ENCODE measurements around the gene ANK3. TPM values are rescaled to one million over a fixed set of nuclear protein-coding genes. Genes with fewer than 3 reads are reported as not detected.
A peak's percentile ranks its signal among the peaks of the same experiment; 100 is the strongest.

Gene ANK3
- total RNA-seq, 1 donor = 248 TPM

DNA sequence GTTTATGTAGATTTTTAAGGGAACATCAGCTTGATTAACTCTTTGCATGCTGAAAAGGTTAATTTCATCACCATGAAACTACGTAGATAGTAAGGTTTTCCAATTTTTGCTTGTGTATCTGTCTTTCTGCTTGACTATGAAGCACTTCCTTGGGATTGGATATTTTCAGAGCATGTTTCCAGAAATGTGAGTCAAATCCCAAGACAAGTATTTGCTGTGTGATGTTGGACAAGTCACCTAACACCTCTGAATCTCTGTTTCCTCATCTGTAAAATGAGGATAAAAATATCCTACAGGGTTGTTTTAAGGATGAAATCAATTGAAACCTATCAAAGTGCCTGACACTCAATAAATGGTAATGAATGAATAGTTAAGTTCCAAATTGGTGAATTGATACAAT lies 42.4 kb downstream of the ANK3 start:
- no peak for DNase-seq (ENCODE audit: low read depth)
- TF ChIP-seq, protein P1, sequence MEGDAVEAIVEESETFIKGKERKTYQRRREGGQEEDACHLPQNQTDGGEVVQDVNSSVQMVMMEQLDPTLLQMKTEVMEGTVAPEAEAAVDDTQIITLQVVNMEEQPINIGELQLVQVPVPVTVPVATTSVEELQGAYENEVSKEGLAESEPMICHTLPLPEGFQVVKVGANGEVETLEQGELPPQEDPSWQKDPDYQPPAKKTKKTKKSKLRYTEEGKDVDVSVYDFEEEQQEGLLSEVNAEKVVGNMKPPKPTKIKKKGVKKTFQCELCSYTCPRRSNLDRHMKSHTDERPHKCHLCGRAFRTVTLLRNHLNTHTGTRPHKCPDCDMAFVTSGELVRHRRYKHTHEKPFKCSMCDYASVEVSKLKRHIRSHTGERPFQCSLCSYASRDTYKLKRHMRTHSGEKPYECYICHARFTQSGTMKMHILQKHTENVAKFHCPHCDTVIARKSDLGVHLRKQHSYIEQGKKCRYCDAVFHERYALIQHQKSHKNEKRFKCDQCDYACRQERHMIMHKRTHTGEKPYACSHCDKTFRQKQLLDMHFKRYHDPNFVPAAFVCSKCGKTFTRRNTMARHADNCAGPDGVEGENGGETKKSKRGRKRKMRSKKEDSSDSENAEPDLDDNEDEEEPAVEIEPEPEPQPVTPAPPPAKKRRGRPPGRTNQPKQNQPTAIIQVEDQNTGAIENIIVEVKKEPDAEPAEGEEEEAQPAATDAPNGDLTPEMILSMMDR (IDR thresholded peaks at IDR 0.05; ENCODE audit: insufficient read depth, low read length) = no peak
- no peak overlapping the region for H3K4me3 ChIP-seq (ENCODE audit: low read depth, low read length)

DNA sequence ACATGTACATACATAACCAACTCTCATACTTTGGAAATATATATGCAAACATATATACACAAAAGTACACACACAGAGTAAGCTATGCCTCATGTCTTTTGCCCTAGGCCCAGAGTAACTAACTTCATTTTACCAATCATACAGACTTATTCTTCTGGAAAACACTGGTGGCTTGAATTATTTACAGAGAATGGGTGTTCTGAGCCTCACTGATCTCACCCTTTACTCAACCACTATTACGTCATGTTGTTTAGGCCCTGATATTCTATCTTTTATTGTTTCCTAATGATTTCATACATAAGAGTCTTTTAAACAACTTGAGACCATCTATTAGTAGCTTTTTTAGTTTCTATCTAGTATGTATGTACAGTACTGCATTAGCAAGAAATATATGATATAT lies 43.0 kb downstream of the ANK3 start:
- DNase-seq (ENCODE audit: low read depth) = no peak
- TF ChIP-seq, protein P1 (IDR thresholded peaks at IDR 0.05; ENCODE audit: insufficient read depth, low read length) = no peak
- H3K4me3 ChIP-seq (ENCODE audit: low read depth, low read length) = no peak overlapping the region

DNA sequence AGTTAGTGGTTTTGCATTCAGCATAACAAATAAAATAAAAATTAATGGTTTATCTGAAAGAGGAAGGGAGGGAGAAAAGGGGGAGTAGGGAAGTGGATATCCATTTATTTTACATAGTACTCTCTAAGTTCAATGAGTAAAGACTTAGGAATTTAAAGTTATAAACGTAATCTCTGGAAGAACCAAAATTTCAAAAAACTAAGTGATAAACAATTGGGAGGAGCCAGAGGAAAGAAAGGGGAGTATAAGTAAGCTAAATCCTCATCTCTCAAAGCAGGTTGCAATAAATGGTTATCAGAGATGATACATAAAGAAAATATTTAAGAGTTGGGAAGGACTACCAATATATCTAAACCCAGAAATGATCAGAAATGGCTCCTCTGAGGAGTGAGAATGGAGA lies 46.4 kb downstream of the ANK3 start:
- peak; percentile 55 for DNase-seq (ENCODE audit: low read depth)
- TF ChIP-seq, protein P1 (IDR thresholded peaks at IDR 0.05; ENCODE audit: insufficient read depth, low read length) = no peak
- H3K4me3 ChIP-seq (ENCODE audit: low read depth, low read length) = no peak overlapping the region

DNA sequence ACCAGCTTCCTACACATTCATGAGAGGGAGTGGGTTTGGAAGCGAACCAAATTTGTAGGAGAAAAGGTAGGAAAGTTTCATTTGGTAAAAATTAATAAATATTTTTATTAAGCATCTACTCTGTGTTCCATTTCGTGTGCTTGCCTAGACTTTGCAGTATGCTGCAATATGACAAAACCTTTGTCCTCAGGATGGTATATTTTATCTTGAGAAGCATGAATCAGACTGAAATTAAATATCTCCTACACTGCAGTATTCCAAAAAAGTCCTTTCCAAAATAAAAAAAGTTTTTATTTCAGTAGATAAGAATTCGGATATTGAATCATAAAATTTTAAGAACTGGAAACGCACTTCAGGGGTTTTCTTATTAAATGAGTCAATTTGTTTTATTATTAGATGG lies 47.7 kb downstream of the ANK3 start:
- DNase-seq (ENCODE audit: low read depth) = peak; percentile 25
- H3K4me3 ChIP-seq (ENCODE audit: low read depth, low read length) = no peak overlapping the region
- TF ChIP-seq, protein P1 (IDR thresholded peaks at IDR 0.05; ENCODE audit: insufficient read depth, low read length) = no peak

DNA sequence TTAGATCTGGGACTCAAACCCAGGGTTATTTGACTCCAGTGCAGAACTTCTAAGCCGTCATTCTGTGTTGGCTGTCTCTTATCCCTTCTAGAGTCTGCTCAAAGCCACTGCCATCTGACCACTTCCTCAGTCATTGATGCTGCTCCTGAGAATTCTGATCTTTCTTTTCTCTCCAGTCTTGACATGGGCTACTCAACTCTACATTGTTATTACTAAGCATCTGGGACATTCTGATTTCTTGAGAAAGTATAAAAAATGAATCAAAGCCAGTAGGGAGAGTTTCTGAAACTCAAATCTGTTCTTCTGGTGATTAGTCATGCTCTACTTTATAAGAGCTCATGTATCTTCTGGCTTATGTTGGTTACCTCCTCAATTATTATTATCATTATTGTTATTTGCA lies 48.7 kb downstream of the ANK3 start:
- TF ChIP-seq, protein P1 (IDR thresholded peaks at IDR 0.05; ENCODE audit: insufficient read depth, low read length) = no peak
- DNase-seq (ENCODE audit: low read depth) = no peak

DNA sequence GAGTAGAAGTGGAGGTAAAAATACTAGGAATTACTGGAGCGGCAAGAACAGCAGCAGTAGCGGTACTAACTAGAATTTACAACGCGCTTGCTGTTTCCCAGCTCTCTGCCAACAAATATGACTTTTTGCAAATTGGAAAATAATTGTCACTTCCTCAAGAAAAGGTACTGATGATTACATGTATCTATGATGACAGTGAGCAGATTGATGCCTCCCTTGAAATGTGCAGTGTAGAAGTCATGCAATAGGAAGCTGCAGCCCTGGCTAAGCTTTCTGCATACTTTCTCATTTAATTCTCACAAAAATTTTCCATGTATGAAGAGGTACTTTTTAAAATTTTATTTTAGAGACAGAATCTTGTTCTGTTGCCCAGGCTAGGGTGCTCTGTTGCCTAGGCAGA lies 49.9 kb downstream of the ANK3 start:
- TF ChIP-seq, protein P1 (IDR thresholded peaks at IDR 0.05; ENCODE audit: insufficient read depth, low read length) = no peak
- H3K4me3 ChIP-seq (ENCODE audit: low read depth, low read length) = no peak overlapping the region
- no peak for DNase-seq (ENCODE audit: low read depth)

More for the DNA sequence above, 48.7 kb downstream of the ANK3 start:
- no peak overlapping the region for H3K4me3 ChIP-seq (ENCODE audit: low read depth, low read length)

DNA sequence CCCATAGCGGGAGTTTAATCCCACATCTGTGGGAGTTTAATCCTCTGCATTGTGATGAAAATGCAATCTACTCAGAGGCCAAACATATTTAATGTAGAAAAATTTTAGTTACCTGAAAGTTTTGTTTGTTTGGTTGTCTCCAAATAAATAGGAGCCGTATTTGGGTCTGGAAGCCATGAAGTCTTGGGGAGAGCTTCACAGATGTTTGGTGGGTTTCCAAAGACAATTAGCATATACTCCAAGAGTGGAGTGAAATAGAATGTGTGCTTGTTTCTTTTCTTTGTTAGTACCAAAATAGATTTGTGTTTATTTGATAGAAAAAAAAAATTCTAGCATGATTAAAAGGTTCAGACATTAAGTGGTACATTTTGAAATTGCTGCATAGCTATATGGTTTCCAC lies 50.9 kb downstream of the ANK3 start:
- DNase-seq (ENCODE audit: low read depth) = no peak
- TF ChIP-seq, protein P1 (IDR thresholded peaks at IDR 0.05; ENCODE audit: insufficient read depth, low read length) = no peak
- H3K4me3 ChIP-seq (ENCODE audit: low read depth, low read length) = no peak overlapping the region
